Omental fat pad (tissue), 4 donors: Measurements from ENCODE around the gene PDE8A. TPM values are rescaled to one million over a fixed set of nuclear protein-coding genes. Genes with fewer than 3 reads are reported as not detected.

ENCODE experiments used
- ATAC-seq: fragments of 150-250 bp; one replicate; pipeline ENCODE4 v1.9.1; 2016; ENCODE audit warnings: mild to moderate bottlenecking, moderate library complexity; ENCODE audit not compliant: low FRiP score
- DNase-seq: peaks from one replicate; pipeline ENCODE4 v3.0.0-alpha.2; 2019; ENCODE audit warnings: low spot score
- total RNA-seq, 4 donors: library from RNA; depleted of rRNA; stranded (reverse); fragments of >200 nt; gene quantifications; one replicate each; pipeline ENCODE4 v1.1.0, GENCODE V29; 2016
- TF ChIP-seq, protein P1 (sequence below), 3 donors: fragments of 450-650 bp; IDR thresholded peaks; one replicate each; pipeline ENCODE4 v1.5.1; 2016 to 2017; ENCODE audit warnings: antibody characterized with exemption in 3 of 3, mild to moderate bottlenecking in 3 of 3, moderate library complexity in 2 of 3

PDE8A gene
- total RNA-seq, 4 donors from 2014 or later, result 61.0 to 86.5 (median 79.0) TPM

DNA sequence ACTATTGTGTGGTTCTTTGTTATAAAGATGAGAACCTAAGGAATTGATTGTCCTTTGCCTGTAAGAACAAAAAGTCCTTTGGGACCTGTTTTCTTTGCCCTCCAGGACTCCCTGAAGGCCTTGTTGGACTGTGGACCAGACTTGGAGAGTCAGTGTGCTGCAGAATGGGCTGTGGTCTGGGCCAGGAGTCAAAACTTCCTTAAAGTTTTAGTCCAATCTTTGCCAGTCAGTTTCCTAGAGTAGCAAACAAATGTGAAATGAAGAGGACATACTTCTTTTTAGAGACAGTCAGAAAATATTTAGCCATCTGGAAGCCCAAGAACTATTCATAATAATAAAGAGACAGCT lies 45.4 kb downstream of the PDE8A start:
- ATAC-seq, result no peak
- no peak for DNase-seq
- TF ChIP-seq, protein P1, sequence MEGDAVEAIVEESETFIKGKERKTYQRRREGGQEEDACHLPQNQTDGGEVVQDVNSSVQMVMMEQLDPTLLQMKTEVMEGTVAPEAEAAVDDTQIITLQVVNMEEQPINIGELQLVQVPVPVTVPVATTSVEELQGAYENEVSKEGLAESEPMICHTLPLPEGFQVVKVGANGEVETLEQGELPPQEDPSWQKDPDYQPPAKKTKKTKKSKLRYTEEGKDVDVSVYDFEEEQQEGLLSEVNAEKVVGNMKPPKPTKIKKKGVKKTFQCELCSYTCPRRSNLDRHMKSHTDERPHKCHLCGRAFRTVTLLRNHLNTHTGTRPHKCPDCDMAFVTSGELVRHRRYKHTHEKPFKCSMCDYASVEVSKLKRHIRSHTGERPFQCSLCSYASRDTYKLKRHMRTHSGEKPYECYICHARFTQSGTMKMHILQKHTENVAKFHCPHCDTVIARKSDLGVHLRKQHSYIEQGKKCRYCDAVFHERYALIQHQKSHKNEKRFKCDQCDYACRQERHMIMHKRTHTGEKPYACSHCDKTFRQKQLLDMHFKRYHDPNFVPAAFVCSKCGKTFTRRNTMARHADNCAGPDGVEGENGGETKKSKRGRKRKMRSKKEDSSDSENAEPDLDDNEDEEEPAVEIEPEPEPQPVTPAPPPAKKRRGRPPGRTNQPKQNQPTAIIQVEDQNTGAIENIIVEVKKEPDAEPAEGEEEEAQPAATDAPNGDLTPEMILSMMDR (IDR thresholded peaks at IDR 0.05), result no peak

GRCh38 chr15:85027421-85027820 lies 45.8 kb downstream of the PDE8A start:
- no peak for DNase-seq
- TF ChIP-seq, protein P1 (IDR thresholded peaks at IDR 0.05), result no peak
- no peak for ATAC-seq

- ATAC-seq (no peak), DNase-seq (no peak)
- TF ChIP-seq, protein P1 (IDR thresholded peaks at IDR 0.05), result no peak
Observed at GRCh38 chr15:85028416-85028815, 46.8 kb downstream of the PDE8A start.

- ATAC-seq (no peak), DNase-seq (no peak)
- TF ChIP-seq, protein P1 (IDR thresholded peaks at IDR 0.05), result no peak
Observed at GRCh38 chr15:85029221-85029620, 47.6 kb downstream of the PDE8A start.

DNA sequence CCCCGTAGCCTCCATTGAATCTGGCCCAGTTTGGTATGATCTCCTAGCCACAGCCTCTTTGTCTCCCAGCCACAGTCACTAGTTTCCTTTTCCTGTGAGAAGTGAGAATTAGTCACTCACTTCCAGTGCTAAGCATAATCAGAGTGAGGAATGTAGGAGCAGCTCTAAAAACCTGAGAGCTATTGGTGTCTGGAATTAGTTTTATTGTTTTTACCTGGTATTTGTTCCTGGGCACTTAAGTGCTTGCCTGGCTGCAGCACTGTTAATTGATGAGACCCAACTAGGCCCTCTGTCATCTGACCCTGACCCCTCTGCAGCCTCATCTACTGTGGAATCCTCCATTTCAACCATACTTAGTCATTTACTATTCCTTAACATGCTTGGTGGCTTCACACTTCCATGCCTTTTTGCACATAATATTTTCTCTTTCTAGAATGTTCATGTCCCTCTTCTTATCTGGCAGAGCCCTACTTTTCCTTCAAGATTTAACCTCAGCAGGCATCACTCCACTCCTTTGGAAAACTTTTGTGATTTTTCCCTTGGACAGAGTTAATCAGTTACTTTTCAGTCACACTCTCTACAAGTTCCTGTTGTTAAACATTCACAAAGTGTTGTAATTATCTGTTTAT lies 48.8 kb downstream of the PDE8A start:
- no peak for DNase-seq
- no peak for ATAC-seq
- TF ChIP-seq, protein P1 (IDR thresholded peaks at IDR 0.05), result no peak

GRCh38 chr15:85031086-85031943 lies 49.7 kb downstream of the PDE8A start:
- ATAC-seq (no peak), DNase-seq (no peak)
- TF ChIP-seq, protein P1 (IDR thresholded peaks at IDR 0.05), result no peak
